ENCODE results near the gene CACNB4. TPM values are rescaled to one million over a fixed set of nuclear protein-coding genes. Genes with fewer than 3 reads are reported as not detected.
A peak's percentile ranks its signal among the peaks of the same experiment; 100 is the strongest.

Gene CACNB4
- total RNA-seq, 1 experiment from 2014 or later, result 1.7 TPM

- CTCF ChIA-PET, result interaction anchor here (2.3 kb wide), 1 partner anchor 27 kb away, joined by 6 read pairs; no protein-coding TSS in a partner anchor
- in situ Hi-C loops (cut with HindIII; ENCODE audit: low pct_unique_long_range_greater_than_20kb, low sequenced_read_pairs), result no loop called here
- DNase-seq (ENCODE audit: low read depth, low spot score) (peak; percentile 22), ATAC-seq (peak; percentile 94)
- H3K9me3 ChIP-seq (ENCODE audit: control insufficient read depth, insufficient read depth, low read depth, low read length), result no peaks in the 10 kb centered on the region
- no peak overlapping the region for H3K4me3 ChIP-seq (ENCODE audit: low read depth in 2 of 2, low read length in 2 of 2)
- intact Hi-C loops (cut with micrococcal nuclease; ENCODE audit: unreplicated experiment), result no loop called here
- TF ChIP-seq TCF7L2 (IDR thresholded peaks at IDR 0.05; ENCODE audit: low read depth, low read length) (no peak), REST (IDR thresholded peaks at IDR 0.05; ENCODE audit: insufficient read depth in 1 of 2, low read depth in 2 of 2, low read length in 1 of 2) (no peak), CTCF (IDR thresholded peaks at IDR 0.05) (peak; percentile 97), POLR2AphosphoS5 (IDR thresholded peaks at IDR 0.05; ENCODE audit: low read depth, low read length) (no peak)
- no TSS peak for BruUV-seq (replicated peaks)
- H3K27me3 ChIP-seq (ENCODE audit: control insufficient read depth, insufficient read depth, low read length), result no peaks in the 10 kb centered on the region
- no peak overlapping the region for H3K27ac ChIP-seq (ENCODE audit: low read length)
- H3K36me3 ChIP-seq (ENCODE audit: control insufficient read depth, insufficient read depth, low read length), result no peaks in the 10 kb centered on the region
- H3K4me1 ChIP-seq (ENCODE audit: control insufficient read depth, insufficient read depth, low read length), result no peaks in the 10 kb centered on the region
- POLR2A ChIA-PET, result no interaction called here
Measured at GRCh38 chr2:151999053-151999452, 99.8 kb downstream of the CACNB4 start.

GRCh38 chr2:151996243-151997003 is 102.4 kb downstream of the CACNB4 start:
- Histone ChIP-seq H3K27me3 (ENCODE audit: control insufficient read depth, insufficient read depth, low read length) (peaks cover 2% of the 10 kb centered on the region; the same call in 1 of the 2 replicates), H3K4me3 (ENCODE audit: low read depth in 2 of 2, low read length in 2 of 2) (no peak overlapping the region), H3K4me1 (ENCODE audit: control insufficient read depth, insufficient read depth, low read length) (no peaks in the 10 kb centered on the region), H3K27ac (ENCODE audit: low read length) (no peak overlapping the region), H3K9me3 (ENCODE audit: control insufficient read depth, insufficient read depth, low read depth, low read length) (no peaks in the 10 kb centered on the region), H3K36me3 (ENCODE audit: control insufficient read depth, insufficient read depth, low read length) (no peaks in the 10 kb centered on the region)
- no TSS peak for BruUV-seq (replicated peaks)
- intact Hi-C loops (cut with micrococcal nuclease; ENCODE audit: unreplicated experiment) (no loop called here), in situ Hi-C loops (cut with HindIII; ENCODE audit: low pct_unique_long_range_greater_than_20kb, low sequenced_read_pairs) (no loop called here)
- ChIA-PET POLR2A (interaction anchor here (0.6 kb wide), 1 partner anchor 388 kb away, joined by 6 read pairs; no protein-coding TSS in a partner anchor), CTCF (interaction anchor here (0.6 kb wide), 1 partner anchor 11 kb away, joined by 3 read pairs; no protein-coding TSS in a partner anchor)
- DNase-seq (ENCODE audit: low read depth, low spot score), result no peak
- TF ChIP-seq POLR2AphosphoS5 (IDR thresholded peaks at IDR 0.05; ENCODE audit: low read depth, low read length) (no peak), CTCF (IDR thresholded peaks at IDR 0.05) (no peak), SIN3A (IDR thresholded peaks at IDR 0.05; ENCODE audit: borderline replicate concordance, insufficient read depth, low read depth, low read length) (no peak), TCF7L2 (IDR thresholded peaks at IDR 0.05; ENCODE audit: low read depth, low read length) (no peak), REST (IDR thresholded peaks at IDR 0.05; ENCODE audit: insufficient read depth in 1 of 2, low read depth in 2 of 2, low read length in 1 of 2) (no peak)
- ATAC-seq, result no peak

Measured in Panc1 (cell line).